ENCODE data around the gene KDM8. TPM values are rescaled to one million over a fixed set of nuclear protein-coding genes. Genes with fewer than 3 reads are reported as not detected.

KDM8 gene
- total RNA-seq, 1 experiment from 2014 or later = 6.0 TPM

DNA sequence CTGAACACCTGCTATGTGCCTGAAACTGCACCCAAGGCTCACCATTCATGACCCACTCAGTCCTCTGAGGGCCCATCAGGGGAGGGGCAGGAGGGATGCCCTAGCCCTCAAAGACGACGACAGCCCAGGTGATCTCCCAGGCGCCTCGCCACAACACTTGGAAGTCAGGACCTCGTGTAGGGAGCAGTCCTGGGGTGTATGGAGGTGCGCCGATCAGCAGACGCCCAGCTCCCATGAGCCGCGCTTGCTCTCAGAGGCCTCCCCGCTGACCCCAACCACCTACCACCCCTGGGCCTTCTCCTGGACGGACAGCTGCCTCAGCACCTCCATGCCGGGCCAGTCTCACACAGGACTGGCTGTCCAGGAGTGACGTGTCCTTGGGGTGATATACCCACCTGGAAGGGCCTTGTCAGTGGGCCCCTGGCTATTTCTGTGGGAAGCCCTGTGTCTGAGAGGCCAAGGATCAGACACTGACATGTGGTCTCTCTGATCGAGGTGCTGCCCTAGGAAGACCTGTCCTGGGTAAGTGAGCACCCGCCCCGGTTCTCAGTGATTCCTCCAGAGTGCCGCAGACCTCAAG is 26.7 kb downstream of the KDM8 start:
- no peak for DNase-seq (ENCODE audit: low spot score)

DNA sequence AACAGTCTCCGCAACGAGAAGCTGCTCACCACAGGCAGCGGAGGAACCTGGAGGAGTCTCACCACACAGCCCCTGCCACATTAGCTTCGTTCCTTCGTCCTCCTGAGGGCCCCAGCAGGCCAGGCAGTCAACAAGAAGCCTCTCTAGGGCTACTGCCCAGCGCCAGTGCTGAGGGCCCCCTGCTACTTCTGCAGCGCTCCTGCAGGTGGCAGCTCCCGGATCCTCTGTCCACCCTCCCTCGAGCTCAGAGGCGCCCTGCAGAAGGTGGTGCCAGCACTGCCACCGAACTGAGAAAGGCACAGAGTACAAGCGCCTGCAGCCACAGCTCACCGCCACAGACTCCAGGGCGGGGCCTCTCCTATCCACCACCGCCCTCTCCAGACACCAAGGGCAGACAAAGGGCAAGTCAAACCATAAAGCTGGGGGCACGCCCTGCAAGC is 27.3 kb downstream of the KDM8 start:
- DNase-seq (ENCODE audit: low spot score) = peak; percentile 67

DNA sequence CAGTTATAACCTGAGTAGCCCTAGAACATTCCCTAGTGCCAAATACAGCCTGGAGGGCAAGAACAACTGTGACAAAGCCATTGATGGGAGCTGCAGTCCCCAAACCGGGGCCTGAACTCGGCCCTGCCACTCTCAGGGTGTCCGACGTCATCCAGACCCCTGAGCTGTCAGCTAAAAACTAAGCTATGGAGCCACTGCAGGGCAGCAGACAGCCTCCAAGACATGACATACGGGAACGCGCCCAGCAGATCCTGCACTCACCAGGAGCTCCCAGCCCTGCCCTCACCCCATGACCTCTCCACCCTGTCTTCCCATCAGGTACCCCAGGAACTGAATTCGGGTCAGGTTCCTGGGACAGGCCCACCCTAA is 28.4 kb downstream of the KDM8 start:
- no peak for DNase-seq (ENCODE audit: low spot score)

DNA sequence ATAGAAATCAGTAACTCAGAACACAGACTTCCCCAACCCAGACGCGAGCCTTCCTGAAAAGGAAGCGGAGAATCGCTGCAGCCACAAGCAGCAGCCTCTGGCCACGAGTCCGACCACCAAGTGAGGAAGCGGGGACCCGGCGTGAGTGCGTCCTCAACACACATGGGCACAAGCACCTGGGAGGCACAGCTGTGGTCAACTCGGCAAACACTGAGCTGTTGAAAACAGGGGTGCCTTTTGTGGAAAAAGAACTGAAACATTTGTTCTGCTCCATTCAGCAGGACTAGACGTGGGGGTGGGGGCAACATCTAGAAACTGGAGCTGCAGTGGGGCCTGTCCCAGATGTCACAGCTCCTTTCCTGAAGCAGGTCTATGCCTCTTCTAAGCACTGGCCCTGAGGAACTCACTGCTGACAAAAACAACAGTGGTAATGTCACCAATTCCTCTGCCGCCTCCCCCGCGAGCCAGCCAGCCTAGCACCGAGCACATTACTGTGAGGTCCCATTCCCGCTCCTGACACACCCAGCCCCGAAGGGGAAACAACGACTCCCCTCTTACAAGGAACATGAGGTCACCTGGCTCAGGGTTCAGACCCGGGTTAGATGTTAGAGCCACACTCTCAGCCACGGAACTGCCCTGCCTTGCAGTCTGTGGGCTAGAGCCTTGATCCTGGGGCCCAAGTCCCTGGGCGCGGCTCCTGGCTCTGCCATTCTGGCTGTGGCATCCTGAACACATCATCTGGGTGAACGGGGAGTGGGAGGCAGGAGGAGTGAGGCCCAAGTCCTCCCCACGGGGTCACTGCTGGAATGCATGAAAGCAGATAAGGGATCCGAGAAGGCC is 29.0 kb downstream of the KDM8 start:
- DNase-seq (ENCODE audit: low spot score) = no peak

DNA sequence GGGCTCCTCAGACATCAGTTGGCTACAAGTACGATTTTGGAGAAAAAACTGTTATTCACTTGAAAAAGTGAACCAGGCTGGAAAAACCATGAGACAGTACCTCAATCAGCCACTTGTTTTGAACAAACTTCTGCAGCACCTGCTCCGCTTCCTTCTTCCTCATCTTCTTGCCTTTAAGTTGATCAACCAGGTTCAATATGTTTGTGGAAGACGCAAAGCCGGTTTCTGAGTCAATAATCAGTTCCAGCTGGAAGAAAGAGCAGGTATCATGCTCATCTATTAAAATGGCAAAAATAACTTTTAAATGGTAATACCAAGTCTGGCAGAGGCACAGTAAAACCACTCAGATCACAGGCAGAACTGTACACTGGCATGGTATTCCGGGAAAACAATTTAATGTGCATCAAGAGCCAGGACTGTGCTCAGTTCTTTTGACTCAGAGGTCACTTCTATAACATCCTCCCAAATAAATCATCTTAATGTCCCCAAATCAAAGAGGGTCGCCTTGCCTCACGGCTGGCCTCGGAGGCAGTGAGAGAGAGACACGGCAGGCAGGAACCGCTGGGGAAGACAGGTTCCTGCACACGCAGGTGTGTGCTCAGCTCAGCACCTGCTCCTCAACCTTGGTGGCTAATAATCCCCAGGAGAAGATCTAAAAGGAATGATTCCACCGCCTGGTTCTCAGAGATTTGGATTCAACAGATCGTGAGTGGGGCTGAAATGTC is 29.7 kb downstream of the KDM8 start:
- no peak for DNase-seq (ENCODE audit: low spot score)

DNA sequence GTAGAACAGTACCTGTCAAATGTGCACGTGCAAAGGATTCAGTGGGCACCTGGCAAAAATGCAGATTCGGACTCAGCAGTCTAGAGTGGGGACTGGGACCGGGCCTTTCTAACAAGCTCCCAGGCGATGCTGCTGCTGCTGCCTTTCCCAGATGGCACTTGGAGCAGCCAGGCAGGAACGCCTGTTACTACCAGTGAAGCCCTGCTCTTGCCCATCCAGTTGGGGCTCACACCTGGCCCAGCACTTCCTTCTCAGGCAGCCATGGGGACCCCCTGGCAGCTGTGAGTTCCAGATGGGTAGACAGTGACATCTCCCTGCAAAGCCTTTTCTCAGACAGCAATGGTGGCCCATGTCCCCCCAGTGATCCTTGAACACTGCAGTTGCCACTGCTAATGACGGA is 30.4 kb downstream of the KDM8 start:
- no peak for DNase-seq (ENCODE audit: low spot score)

DNA sequence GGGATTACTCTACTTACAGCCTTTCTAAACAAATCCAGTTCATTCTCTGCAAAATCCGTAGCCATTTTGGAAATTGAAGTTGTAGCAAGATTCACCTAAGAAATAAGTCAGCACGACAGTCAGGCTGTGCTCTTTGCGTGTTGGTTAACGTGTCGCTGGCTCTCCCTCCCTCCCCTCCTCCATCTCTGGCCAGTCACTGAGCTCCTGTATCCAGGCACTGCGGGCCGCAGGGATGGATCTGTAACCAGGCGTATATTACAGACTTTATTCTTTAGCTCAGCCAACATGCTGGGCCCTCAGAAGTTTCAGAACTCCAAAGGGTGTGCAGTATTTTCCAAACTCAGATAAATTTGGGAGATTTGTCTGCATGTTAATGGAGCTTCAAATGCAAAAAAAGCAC is 30.8 kb downstream of the KDM8 start:
- no peak for DNase-seq (ENCODE audit: low spot score)

DNA sequence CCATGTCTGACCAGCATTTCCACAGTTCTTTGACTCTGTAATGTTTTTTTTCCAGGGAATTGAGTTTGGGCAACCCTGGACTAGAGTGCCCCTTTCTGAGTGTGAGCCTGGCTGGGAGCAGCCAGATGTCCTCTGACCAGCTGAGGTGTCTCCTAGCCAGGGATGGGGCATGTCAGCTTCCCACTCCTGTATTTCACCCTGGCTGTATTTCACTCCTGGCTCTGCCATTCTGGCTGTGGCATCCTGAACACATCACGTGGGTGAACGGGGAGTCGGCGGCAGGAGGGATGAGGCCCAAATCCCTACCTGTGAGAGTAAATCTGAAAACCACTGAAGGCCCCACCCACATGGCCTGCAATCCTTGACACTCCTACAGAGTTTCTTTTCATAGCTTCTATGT is 31.3 kb downstream of the KDM8 start:
- DNase-seq (ENCODE audit: low spot score) = no peak

DNA sequence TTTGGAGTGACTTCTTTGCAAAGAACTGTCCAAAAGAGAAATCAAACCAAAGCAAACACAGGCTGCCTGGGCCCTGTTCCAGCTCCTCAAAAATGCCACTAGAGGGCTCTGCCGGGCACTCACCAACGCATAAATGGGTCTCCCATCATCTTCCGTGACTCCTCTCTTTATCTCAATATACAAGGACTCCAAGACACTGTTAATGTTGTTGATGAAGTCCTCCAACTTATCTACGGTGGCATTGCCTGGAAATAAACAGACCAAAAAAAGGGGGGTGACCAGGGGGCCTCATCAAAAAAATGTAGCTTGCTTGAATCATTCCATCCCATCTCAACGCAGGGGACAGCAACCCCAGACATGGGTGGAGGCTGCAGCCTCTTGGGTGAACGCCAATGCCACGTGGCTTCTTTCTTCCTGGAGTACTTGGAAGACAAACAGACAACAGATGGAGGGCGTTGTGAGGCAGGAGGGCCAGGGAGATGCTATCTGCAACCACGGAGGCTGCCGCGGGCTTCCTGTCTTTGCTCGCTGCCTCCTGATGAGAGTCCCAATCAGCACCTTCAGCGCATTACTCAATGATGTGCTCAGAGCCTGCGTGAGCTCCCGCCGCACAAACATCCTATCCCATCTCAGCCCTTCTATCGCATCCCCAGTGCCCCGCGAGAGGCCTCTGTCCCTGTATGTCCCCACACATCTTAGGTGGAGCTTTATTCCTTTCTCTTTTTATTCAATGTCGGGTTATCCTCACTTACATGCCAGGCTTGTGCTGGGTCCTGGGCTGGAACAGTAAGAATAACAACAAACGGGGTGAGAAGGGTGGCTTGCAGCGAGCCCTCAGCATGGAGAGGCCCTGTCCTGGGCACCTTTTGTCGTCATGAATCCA is 32.0 kb downstream of the KDM8 start:
- DNase-seq (ENCODE audit: low spot score) = peak; percentile 88

DNA sequence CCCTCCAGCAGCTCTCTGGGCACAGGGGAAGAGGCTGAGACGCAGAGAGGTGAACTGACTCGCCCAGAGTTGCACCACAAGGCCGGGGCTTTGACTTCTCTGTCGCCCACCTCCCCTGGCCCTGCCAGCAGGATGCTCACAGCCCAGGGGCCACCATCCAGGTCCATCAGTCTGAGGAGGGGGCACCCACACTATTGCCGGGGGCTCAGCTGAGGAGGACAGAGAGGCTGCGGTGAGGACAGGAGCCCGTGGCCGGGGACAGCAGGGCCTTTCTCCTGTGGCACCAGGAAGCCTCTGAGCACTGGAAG is 32.6 kb downstream of the KDM8 start:
- no peak for DNase-seq (ENCODE audit: low spot score)

DNA sequence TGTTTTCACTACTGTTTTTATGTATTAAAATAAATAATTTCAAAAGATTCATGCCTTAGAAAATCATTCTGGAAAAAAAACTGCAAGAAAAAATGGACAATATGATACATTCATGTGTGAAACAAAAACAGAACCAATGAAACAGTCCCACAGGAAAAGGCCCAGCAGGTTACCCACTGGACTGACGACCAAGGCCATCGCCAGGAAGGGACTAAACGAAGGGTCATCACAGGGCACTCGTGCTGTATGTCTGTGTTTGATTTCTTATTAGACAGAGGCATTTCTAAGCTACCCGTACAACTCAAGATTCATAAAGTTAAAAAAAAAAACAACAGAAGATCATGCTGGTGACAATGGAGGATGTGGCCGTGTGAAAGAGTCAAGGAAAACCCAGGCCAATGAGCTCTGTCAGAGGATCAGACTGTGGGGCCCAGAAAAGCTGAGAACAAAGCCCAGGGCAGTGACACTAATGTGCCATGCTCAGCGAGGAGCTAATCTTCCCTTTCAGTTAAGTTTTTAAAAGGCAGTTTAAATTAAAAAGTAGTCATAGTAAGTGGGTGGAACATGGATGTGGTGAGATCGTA is 33.4 kb downstream of the KDM8 start:
- DNase-seq (ENCODE audit: low spot score) = no peak

DNA sequence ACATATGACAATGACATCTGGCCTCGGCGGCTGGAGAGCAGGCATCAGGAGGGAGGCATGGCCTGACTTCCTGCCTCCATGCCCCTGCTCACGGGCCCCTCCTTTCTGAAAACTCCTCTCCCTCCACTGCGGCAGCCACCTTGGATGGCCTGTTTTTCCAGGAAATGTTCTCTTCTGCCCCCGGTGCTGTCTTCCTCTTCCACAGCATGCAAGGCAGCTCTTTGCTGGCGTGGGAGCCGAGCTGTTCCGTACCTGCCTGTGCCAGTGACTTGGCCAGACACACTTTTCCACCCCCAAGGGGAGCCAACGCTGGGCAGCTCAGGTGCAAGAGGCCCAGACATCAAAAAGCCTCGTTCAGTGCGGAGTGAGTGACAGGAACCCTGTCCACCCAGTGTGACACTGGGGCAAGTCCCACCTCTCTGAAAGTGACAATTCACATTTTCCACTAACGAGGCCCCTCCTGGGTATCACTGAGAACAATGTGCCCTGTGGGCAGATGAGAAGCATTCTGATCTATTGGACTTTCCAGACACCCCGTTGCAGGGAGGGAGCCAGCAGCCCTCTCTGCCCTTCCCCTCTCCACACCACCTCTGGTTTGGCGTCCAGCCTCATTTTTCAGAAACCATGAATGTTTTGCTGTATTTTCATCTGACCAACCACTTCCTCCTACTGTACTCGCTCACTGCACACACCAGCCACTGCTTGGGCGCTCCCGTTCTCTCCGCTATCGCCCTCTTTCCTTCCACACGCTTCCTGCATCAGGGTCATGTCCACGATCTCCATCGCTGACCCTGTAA is 34.1 kb downstream of the KDM8 start:
- no peak for DNase-seq (ENCODE audit: low spot score)

DNA sequence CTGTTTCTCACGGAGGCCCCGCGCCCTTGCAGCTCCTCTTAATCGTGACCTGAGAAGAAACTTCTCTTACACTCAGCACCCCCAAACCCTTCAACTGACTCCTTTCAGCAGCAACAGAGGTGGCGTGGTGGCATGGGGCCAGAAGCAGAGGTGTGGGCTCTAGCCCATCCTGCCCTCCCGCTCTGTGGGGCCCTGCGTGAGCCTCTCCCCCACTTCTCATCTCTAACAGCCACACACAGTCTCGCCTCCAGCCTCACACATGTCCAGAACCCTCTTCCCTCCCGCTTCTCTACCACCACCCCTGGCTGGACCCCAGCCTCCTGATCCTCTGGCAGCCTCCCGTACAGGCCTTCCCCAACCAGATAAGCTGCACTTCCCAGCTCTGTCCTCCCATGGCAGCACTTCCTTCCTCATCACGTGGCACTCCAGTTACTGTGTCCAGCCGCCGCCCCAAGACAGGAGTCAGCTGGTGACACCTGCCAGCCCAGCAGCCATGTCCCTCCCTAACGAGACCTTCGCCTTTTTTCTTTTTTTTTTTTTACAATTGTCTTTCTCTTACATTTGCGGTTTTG is 34.8 kb downstream of the KDM8 start:
- peak; percentile 39 for DNase-seq (ENCODE audit: low spot score)

DNA sequence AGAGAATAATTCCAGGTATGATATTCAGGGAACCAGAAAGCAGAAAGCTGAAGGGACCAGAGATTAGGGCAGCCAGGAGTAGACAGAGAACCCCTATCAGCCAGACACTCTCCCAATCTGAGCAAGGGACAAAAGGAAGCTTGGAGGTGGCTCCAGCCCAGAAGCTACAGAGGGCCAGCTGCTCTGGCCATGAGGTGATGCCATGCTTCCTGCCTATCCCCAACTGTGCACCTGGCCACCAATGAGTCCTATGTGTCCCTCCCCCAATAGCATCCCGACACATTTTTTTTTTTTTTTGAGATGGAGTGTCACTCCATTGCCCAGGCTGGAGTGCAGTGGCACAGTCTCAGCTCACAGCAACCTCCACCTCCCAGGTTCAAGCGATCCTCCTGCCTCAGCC is 35.3 kb downstream of the KDM8 start:
- no peak for DNase-seq (ENCODE audit: low spot score)

DNA sequence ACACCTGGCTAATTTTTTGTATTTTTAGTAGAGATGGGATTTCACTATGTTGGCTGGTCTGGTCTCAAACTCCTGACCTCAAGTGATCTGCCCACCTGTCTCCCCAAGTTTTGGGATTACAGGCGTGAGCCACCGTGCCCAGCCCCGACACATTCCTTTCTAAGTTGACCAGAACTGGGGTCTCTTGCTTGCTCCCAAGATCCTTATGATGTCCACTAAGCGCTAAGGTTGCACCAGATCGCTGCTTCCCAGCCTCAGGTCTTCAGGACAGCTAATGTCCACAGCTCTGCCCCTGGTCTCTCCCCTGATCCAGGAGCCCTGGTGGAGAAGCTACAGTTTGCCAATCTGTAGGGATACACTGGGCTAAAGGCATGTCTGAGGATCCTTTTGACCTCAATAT is 35.7 kb downstream of the KDM8 start:
- DNase-seq (ENCODE audit: low spot score) = no peak

DNA sequence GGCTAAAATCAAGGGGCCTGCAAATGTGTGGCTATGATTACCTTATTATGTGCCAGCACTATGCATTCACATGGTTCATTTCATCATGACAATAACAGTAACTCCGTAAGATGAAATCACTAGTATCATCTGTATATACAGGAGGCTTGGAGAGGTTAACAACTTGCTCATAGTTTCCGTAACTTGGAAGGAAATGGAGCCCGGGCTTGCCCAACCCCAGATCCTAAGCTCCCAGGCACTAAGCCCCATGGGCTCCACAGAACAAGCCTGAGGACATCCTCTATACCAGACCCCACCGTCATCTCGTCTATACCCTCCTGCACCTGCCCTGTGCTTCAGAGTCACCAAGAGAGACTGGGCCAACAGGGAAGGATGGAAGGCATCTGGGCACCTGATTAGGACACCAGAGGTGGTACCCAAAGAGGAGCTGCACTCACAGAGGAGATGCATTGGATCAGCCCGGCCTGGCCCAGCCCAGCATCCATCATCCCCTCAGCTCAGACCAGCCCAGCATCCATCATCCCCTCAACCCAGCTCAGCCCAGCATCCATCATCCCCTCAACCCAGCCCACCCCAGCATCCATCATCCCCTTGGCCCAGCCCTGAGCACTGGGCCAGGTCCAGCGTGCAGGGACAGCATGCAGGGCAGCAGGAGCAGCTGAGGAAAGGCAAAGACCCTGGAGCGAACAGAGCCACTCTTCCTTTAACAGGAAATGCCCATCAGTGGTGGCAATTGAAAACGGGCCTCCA is 36.8 kb downstream of the KDM8 start:
- DNase-seq (ENCODE audit: low spot score) = no peak

DNA sequence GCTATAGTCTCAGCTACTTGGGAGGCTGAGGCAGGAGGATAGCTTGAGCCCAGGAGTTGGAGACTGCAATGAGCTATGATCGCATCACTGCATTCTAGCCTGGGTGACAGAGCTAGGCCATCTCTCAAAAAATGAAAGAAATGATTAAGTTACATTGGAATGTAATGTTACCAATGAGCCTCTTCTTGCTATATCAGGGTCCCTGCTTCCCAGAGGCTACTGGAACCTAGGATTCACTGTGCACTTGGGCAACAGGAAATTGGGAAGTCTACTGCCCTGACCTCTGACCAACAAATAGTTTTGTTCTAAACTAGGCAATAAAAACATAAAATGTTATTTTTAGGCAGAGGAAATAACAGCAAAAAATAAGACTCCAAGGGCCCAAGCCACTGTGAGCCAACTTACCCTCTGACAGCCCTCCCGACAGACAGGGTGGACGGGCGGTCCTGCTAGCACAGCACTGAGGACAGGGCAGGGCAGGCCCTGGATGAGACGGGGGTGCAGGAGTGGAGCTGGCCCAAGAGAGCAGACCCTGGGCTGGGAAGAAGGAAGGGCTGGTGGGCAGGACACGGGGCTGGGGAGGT is 37.7 kb downstream of the KDM8 start:
- no peak for DNase-seq (ENCODE audit: low spot score)

DNA sequence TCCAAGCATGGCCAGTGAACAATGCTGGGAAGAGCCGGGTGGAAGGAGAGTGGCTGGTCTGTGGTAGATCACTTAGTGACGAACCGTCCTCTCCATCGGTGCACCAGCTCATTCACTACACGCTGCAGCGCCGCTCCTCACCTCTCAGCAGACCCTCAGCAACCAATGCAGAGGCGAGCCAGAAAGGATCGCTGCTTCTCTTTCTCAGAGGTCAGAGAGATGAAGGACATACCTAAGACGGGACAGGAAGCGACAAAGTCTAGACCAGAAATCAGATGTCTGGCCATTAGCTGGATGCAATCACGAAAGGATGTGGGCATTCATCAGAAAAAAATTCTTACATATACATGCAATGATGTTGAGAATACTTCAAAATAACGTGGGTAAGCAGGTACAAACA is 38.3 kb downstream of the KDM8 start:
- DNase-seq (ENCODE audit: low spot score) = no peak

DNA sequence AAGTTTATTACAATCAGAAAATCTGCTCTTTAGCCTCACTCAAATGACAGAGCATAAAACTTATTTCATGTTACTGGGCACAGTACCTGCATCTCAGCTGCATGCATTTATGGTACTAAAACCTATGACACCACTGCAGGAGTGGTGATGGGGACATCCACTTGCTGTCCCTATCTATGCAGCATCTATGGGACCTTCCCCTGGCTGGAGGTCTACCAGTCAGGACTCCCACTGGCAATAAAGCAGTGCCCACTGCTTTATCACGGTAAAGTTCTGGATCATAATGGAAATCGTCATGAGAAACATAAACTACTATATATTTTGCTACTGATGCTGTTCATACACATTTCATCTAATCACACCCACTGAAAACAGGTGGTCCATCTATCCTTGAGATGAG is 39.1 kb downstream of the KDM8 start:
- DNase-seq (ENCODE audit: low spot score) = no peak

All from HT-29 (cell line).